Tibial artery (tissue), 4 donors: ENCODE data around the gene ARID2.

Experiments
- DNase-seq, 2 donors: peaks; one replicate each; pipeline ENCODE4 v3.0.0-alpha.2; 2019
- H3K27ac ChIP-seq, 2 donors: fragments of 200-600 bp; sonication (generic) in 1 of 2; 1 replicate in 1 of 2; 2 replicates in 1 of 2; pipeline ENCODE4 v1.5.1; 2018 to 2019; ENCODE audit warnings: mild to moderate bottlenecking in 1 of 2
- H3K27me3 ChIP-seq, 2 donors: fragments of 200-600 bp; sonication (generic) in 1 of 2; one replicate each; pipeline versions ENCODE4 v1.5.1 to v1.6.0; 2016 to 2019
- H3K36me3 ChIP-seq, 3 donors: fragments of 200-600 bp; sonication (generic) in 2 of 3; one replicate each; pipeline ENCODE4 v1.5.1; 2016 to 2019; ENCODE audit warnings: mild to moderate bottlenecking in 2 of 3
- H3K4me1 ChIP-seq, 4 donors: fragments of 200-600 bp; sonication (generic) in 2 of 4; 1 replicate in 3 of 4; 2 replicates in 1 of 4; pipeline ENCODE4 v1.5.1; 2016 to 2019
- H3K4me3 ChIP-seq, 2 donors: fragments of 200-600 bp; sonication (generic) in 1 of 2; 1 replicate in 1 of 2; 2 replicates in 1 of 2; pipeline ENCODE4 v1.5.1; 2018 to 2019; ENCODE audit warnings: mild to moderate bottlenecking in 2 of 2
- H3K9me3 ChIP-seq, 3 donors: fragments of 200-600 bp; sonication (generic) in 1 of 3; one replicate each; pipeline ENCODE4 v1.5.1; 2016 to 2019
- intact Hi-C: fragments of 100-400 bp; cut with DNase I; formaldehyde crosslinking; loops from one replicate; pipeline ENCODE4 v1.15.0; 2023; ENCODE audit warnings: low total_unique reads
- TF ChIP-seq, protein P1 (sequence below), 2 experiments: fragments of 200-600 bp in 1 of 2; fragments of 450-650 bp in 1 of 2; IDR thresholded peaks; one replicate each; pipeline ENCODE4 v1.5.1; 2017 to 2019; ENCODE audit warnings: antibody characterized with exemption in 2 of 2, mild to moderate bottlenecking in 1 of 2, moderate library complexity in 1 of 2

The ARID2 gene

DNA sequence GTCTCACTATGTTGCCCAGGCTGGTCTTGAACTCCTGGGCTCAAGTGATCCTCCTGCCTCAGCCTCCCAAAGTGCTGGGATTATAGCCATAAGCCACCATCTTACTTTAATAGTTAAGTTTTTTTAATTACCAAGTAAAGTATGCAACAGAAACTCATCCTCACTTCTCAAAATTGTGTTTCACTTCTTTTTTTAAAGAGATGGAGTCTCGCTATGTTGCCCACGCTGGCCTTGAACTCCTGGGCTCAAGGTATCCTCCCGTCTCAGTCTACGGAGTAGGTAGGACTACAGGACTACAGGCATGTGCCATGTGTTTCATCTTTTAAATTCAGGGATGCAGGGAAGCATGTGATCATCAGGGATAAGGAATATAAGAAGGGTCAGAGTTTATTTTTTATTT is 17.2 kb upstream of the ARID2 start:
- H3K27ac ChIP-seq: no peak overlapping the region
- H3K27me3 ChIP-seq: no peaks in the 10 kb centered on the region
- TF ChIP-seq, protein P1, sequence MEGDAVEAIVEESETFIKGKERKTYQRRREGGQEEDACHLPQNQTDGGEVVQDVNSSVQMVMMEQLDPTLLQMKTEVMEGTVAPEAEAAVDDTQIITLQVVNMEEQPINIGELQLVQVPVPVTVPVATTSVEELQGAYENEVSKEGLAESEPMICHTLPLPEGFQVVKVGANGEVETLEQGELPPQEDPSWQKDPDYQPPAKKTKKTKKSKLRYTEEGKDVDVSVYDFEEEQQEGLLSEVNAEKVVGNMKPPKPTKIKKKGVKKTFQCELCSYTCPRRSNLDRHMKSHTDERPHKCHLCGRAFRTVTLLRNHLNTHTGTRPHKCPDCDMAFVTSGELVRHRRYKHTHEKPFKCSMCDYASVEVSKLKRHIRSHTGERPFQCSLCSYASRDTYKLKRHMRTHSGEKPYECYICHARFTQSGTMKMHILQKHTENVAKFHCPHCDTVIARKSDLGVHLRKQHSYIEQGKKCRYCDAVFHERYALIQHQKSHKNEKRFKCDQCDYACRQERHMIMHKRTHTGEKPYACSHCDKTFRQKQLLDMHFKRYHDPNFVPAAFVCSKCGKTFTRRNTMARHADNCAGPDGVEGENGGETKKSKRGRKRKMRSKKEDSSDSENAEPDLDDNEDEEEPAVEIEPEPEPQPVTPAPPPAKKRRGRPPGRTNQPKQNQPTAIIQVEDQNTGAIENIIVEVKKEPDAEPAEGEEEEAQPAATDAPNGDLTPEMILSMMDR (IDR thresholded peaks at IDR 0.05): no peak
- no peaks in the 10 kb centered on the region for H3K9me3 ChIP-seq
- H3K4me1 ChIP-seq: peaks cover 0 to 2% (median 0%) of the 10 kb centered on the region in 4 donors
- H3K4me3 ChIP-seq: no peak overlapping the region
- DNase-seq: no peak
- intact Hi-C loops: no loop called here
- H3K36me3 ChIP-seq: no peaks in the 10 kb centered on the region

GRCh38 chr12:45713078-45713477 is 16.4 kb upstream of the ARID2 start:
- no peak for DNase-seq
- no peaks in the 10 kb centered on the region for H3K36me3 ChIP-seq
- TF ChIP-seq, protein P1 (IDR thresholded peaks at IDR 0.05): no peak
- no peak overlapping the region for H3K27ac ChIP-seq
- H3K4me3 ChIP-seq: no peak overlapping the region
- H3K4me1 ChIP-seq: peaks cover 0 to 7% (median 3%) of the 10 kb centered on the region in 4 donors
- no peaks in the 10 kb centered on the region for H3K27me3 ChIP-seq
- intact Hi-C loops: no loop called here
- no peaks in the 10 kb centered on the region for H3K9me3 ChIP-seq

DNA sequence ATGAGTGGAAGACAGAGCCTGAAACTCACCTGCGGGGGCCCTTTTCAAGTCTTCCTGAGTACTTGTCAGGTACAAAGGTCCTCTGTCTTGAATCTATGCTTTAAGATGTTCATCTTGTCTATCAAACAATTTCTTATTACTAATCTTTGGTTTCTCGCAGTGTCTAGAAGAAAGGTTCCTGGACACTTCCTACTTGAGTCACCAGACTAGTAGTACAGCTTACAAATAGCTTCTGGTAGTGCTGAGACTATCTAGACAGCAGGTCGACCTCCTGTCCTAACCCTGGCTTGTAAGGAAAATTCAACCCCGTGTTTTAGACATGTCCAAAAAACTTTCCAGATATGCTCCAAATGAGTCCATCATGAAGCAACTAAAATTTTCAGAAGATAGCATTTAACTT is 11.2 kb upstream of the ARID2 start:
- Histone ChIP-seq H3K9me3 (no peaks in the 10 kb centered on the region), H3K27ac (no peak overlapping the region), H3K4me1 (peaks cover 0 to 41% (median 18%) of the 10 kb centered on the region in 4 donors), H3K27me3 (no peaks in the 10 kb centered on the region), H3K4me3 (no peak overlapping the region), H3K36me3 (no peaks in the 10 kb centered on the region)
- DNase-seq: no peak
- TF ChIP-seq, protein P1 (IDR thresholded peaks at IDR 0.05): no peak
- intact Hi-C loops: no loop called here

GRCh38 chr12:45720069-45720468 is 9.4 kb upstream of the ARID2 start:
- Histone ChIP-seq H3K4me1 (peaks cover 0 to 58% (median 26%) of the 10 kb centered on the region in 4 donors), H3K9me3 (no peaks in the 10 kb centered on the region), H3K27ac (no peak overlapping the region), H3K27me3 (no peaks in the 10 kb centered on the region), H3K36me3 (no peaks in the 10 kb centered on the region), H3K4me3 (no peak overlapping the region)
- TF ChIP-seq, protein P1 (IDR thresholded peaks at IDR 0.05): no peak
- intact Hi-C loops: loop anchor here (10.0 kb wide), 1 partner anchor 175 kb away; no protein-coding TSS in a partner anchor
- no peak for DNase-seq

DNA sequence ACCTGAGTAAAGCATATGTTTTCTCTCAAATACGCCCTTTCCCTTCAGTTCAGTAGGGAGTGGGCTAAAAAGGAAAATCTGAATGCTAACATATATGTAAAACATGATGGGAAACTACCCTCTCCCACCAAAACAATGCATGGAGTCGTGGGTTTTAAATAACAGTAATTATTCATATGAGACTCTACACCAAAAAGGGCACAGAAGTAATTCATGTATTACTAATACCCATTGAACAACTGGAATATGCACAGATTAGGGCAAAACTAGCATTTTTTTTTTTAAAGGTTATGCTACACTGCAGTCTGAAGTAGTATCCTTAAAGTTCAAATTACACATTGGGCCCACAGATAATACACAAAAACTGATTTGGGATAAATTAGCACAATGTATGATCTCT is 8.1 kb upstream of the ARID2 start:
- TF ChIP-seq, protein P1 (IDR thresholded peaks at IDR 0.05): no peak
- no peak for DNase-seq
- no peak overlapping the region for H3K4me3 ChIP-seq
- H3K27ac ChIP-seq: no peak overlapping the region
- no peaks in the 10 kb centered on the region for H3K27me3 ChIP-seq
- H3K4me1 ChIP-seq: peaks cover 0 to 64% (median 28%) of the 10 kb centered on the region in 4 donors
- intact Hi-C loops: loop anchor here (10.0 kb wide), 1 partner anchor 177 kb away; no protein-coding TSS in a partner anchor
- no peaks in the 10 kb centered on the region for H3K9me3 ChIP-seq
- no peaks in the 10 kb centered on the region for H3K36me3 ChIP-seq

- intact Hi-C loops: loop anchor here (10.0 kb wide), 1 partner anchor 177 kb away; no protein-coding TSS in a partner anchor
- TF ChIP-seq, protein P1 (IDR thresholded peaks at IDR 0.05): no peak
- Histone ChIP-seq H3K27me3 (no peaks in the 10 kb centered on the region), H3K27ac (no peak overlapping the region), H3K4me1 (peaks cover 0 to 64% (median 28%) of the 10 kb centered on the region in 4 donors), H3K36me3 (no peaks in the 10 kb centered on the region), H3K4me3 (no peak overlapping the region), H3K9me3 (no peaks in the 10 kb centered on the region)
- DNase-seq: no peak
Measured at GRCh38 chr12:45721954-45722353, 7.6 kb upstream of the ARID2 start.
